ENCODE results near the gene PIGX.

The PIGX gene

GRCh38 chr3:196699749-196700148, 12.4 kb upstream of the PIGX start:
- TF ChIP-seq SIN3A (IDR thresholded peaks at IDR 0.05; ENCODE audit: borderline replicate concordance, insufficient read depth, low read length) (no peak), POLR2AphosphoS5 (IDR thresholded peaks at IDR 0.05; ENCODE audit: low read depth, low read length) (no peak), REST (IDR thresholded peaks at IDR 0.05; ENCODE audit: insufficient read depth in 1 of 2, low read depth in 2 of 2, low read length in 2 of 2) (no peak), FOXP2 (optimal IDR thresholded peaks at IDR 0.05; ENCODE audit: borderline replicate concordance, extremely low read depth, extremely low read length, insufficient read depth) (no peak), TAF1 (IDR thresholded peaks at IDR 0.05; ENCODE audit: borderline replicate concordance, insufficient read depth, low read length) (no peak)

- no peak for TF ChIP-seq TAF1 (IDR thresholded peaks at IDR 0.05; ENCODE audit: borderline replicate concordance, insufficient read depth, low read length)
These were observed 11.4 kb upstream of the PIGX start for GRCh38 chr3:196700801-196701200.

- no peak for TF ChIP-seq POLR2AphosphoS5 (IDR thresholded peaks at IDR 0.05; ENCODE audit: low read depth, low read length)
- no peak for TF ChIP-seq TAF1 (IDR thresholded peaks at IDR 0.05; ENCODE audit: borderline replicate concordance, insufficient read depth, low read length)
- TF ChIP-seq SIN3A (IDR thresholded peaks at IDR 0.05; ENCODE audit: borderline replicate concordance, insufficient read depth, low read length): no peak
- no peak for TF ChIP-seq REST (IDR thresholded peaks at IDR 0.05; ENCODE audit: insufficient read depth in 1 of 2, low read depth in 2 of 2, low read length in 2 of 2)
- TF ChIP-seq FOXP2 (optimal IDR thresholded peaks at IDR 0.05; ENCODE audit: borderline replicate concordance, extremely low read depth, extremely low read length, insufficient read depth): no peak
These were observed 5.8 kb upstream of the PIGX start for GRCh38 chr3:196706327-196706726.

GRCh38 chr3:196706731-196707130, 5.4 kb upstream of the PIGX start:
- TF ChIP-seq FOXP2 (optimal IDR thresholded peaks at IDR 0.05; ENCODE audit: borderline replicate concordance, extremely low read depth, extremely low read length, insufficient read depth) (no peak), REST (IDR thresholded peaks at IDR 0.05; ENCODE audit: insufficient read depth in 1 of 2, low read depth in 2 of 2, low read length in 2 of 2) (no peak)

- TF ChIP-seq TAF1 (IDR thresholded peaks at IDR 0.05; ENCODE audit: borderline replicate concordance, insufficient read depth, low read length): no peak
- TF ChIP-seq POLR2AphosphoS5 (IDR thresholded peaks at IDR 0.05; ENCODE audit: low read depth, low read length): no peak
- TF ChIP-seq SIN3A (IDR thresholded peaks at IDR 0.05; ENCODE audit: borderline replicate concordance, insufficient read depth, low read length): no peak
- no peak for TF ChIP-seq REST (IDR thresholded peaks at IDR 0.05; ENCODE audit: insufficient read depth in 1 of 2, low read depth in 2 of 2, low read length in 2 of 2)
- TF ChIP-seq FOXP2 (optimal IDR thresholded peaks at IDR 0.05; ENCODE audit: borderline replicate concordance, extremely low read depth, extremely low read length, insufficient read depth): no peak
These were observed 4.6 kb upstream of the PIGX start for GRCh38 chr3:196707566-196707965.

Data from PFSK-1 (cell line).